ENCODE results near the gene PGC.

The PGC gene

DNA sequence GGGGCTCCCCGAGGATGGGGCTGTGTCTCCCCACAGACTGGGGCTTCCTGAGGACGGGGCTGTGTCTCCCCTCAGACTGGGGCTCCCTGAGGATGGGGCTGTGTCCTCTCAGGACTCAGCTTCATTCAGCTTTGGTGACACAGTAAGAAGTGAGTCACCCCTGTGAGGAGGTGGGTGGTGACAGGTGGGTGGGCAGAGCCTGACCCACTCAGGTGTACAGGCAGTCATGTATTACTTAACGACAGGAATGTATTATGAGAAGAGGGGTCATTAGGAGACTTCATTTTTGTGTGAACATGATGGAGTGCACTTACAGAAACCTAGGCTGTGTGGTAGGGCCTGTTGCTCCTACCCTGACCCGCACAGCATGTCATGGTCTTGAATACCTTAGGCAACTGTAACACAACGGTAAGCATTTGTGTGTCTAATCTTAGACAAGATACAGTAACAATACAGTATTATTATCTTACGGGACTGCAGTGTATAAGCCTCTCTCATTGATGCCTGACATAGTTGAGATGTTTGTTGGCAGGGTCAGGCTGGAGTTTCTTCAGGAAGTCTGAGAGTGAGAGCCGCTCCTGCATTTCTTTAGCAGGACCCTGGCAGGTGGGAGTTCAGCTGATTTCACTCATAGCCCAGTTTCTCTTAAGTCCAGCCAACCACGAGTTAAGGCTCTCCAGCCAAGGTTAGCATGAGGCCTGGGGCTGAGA, 10.9 kb upstream of the PGC start:
- Histone ChIP-seq H3K9me3 (ENCODE audit: insufficient read depth, low read depth, low read length) (no peaks in the 10 kb centered on the region), H3K4me1 (ENCODE audit: insufficient read depth, low read length) (peaks cover 2% of the 10 kb centered on the region; the same call in 1 of the 2 replicates), H3K27me3 (ENCODE audit: insufficient read depth, low read length) (no peaks in the 10 kb centered on the region; the same call in 1 of the 2 replicates), H3K9ac (ENCODE audit: low read depth, low read length) (no peak overlapping the region), H3K27ac (ENCODE audit: low read length) (no peak overlapping the region), H3K4me3 (ENCODE audit: low read length) (no peak overlapping the region), H3K36me3 (ENCODE audit: insufficient read depth, low read depth, low read length) (no peaks in the 10 kb centered on the region)

DNA sequence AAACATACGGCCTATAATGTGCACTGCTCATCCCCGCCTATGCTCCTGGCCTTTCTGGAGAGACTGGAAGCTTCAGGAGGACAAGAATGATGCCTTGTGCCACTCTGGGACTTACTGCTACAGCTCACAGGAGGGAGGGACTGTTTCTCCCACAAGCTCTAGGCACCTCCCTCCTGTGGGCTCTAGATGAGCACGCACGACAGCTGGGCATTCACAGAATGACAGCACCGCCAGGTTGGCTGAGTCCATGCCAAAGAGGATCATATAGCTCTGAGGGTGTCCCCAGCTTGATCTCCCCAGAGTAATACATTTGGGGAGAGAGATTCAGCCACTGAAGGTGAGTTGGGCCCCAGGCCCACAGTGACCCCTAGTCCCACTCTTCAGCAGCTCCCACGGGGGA, 10.1 kb upstream of the PGC start:
- no peak overlapping the region for H3K4me3 ChIP-seq (ENCODE audit: low read length)
- H3K9me3 ChIP-seq (ENCODE audit: insufficient read depth, low read depth, low read length) = no peaks in the 10 kb centered on the region
- H3K9ac ChIP-seq (ENCODE audit: low read depth, low read length) = no peak overlapping the region
- H3K36me3 ChIP-seq (ENCODE audit: insufficient read depth, low read depth, low read length) = no peaks in the 10 kb centered on the region
- H3K27me3 ChIP-seq (ENCODE audit: insufficient read depth, low read length) = no peaks in the 10 kb centered on the region; the same call in 1 of the 2 replicates
- H3K27ac ChIP-seq (ENCODE audit: low read length) = no peak overlapping the region
- peaks cover 2% of the 10 kb centered on the region; the same call in 1 of the 2 replicates for H3K4me1 ChIP-seq (ENCODE audit: insufficient read depth, low read length)

GRCh38 chr6:41756354-41756753, 9.2 kb upstream of the PGC start:
- H3K4me3 ChIP-seq (ENCODE audit: low read length) = no peak overlapping the region
- no peaks in the 10 kb centered on the region for H3K9me3 ChIP-seq (ENCODE audit: insufficient read depth, low read depth, low read length)
- H3K27ac ChIP-seq (ENCODE audit: low read length) = no peak overlapping the region
- no peaks in the 10 kb centered on the region for H3K36me3 ChIP-seq (ENCODE audit: insufficient read depth, low read depth, low read length)
- no peak overlapping the region for H3K9ac ChIP-seq (ENCODE audit: low read depth, low read length)
- no peaks in the 10 kb centered on the region; the same call in 1 of the 2 replicates for H3K27me3 ChIP-seq (ENCODE audit: insufficient read depth, low read length)
- peaks cover 2% of the 10 kb centered on the region; the same call in 1 of the 2 replicates for H3K4me1 ChIP-seq (ENCODE audit: insufficient read depth, low read length)

- Histone ChIP-seq H3K27me3 (ENCODE audit: insufficient read depth, low read length) (no peaks in the 10 kb centered on the region; the same call in 1 of the 2 replicates), H3K4me1 (ENCODE audit: insufficient read depth, low read length) (peaks cover 2% of the 10 kb centered on the region; the same call in 1 of the 2 replicates), H3K9me3 (ENCODE audit: insufficient read depth, low read depth, low read length) (no peaks in the 10 kb centered on the region), H3K9ac (ENCODE audit: low read depth, low read length) (no peak overlapping the region), H3K27ac (ENCODE audit: low read length) (no peak overlapping the region), H3K36me3 (ENCODE audit: insufficient read depth, low read depth, low read length) (no peaks in the 10 kb centered on the region), H3K4me3 (ENCODE audit: low read length) (no peak overlapping the region)
Measured at GRCh38 chr6:41755895-41756294, 8.7 kb upstream of the PGC start.

DNA sequence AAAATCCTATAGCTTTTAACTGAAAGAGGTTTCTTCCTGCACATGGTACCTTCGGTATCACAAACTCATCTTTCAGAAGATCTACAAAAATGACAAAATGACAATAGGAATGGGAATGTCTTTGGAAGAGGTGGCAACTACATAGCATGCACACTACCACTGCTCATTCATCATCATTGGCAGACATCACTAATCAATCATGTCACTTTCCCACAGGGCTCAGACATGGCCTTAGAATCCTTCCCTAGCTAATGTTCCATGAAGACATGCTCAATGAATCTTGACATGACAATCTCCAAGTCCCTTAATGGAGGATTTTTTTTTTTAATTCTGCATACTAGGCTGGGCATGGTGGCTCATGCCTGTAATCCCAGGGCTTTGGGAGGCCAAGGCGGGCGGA, 3.2 kb upstream of the PGC start:
- Histone ChIP-seq H3K27ac (ENCODE audit: low read length) (no peak overlapping the region), H3K9ac (ENCODE audit: low read depth, low read length) (no peak overlapping the region), H3K4me3 (ENCODE audit: low read length) (no peak overlapping the region), H3K27me3 (ENCODE audit: insufficient read depth, low read length) (no peaks in the 10 kb centered on the region), H3K4me1 (ENCODE audit: insufficient read depth, low read length) (no peaks in the 10 kb centered on the region), H3K36me3 (ENCODE audit: insufficient read depth, low read depth, low read length) (no peaks in the 10 kb centered on the region), H3K9me3 (ENCODE audit: insufficient read depth, low read depth, low read length) (no peaks in the 10 kb centered on the region)

GRCh38 chr6:41748542-41748941, 1.3 kb upstream of the PGC start:
- H3K9ac ChIP-seq (ENCODE audit: low read depth, low read length) = no peak overlapping the region
- H3K4me3 ChIP-seq (ENCODE audit: low read length) = no peak overlapping the region
- no peak overlapping the region for H3K27ac ChIP-seq (ENCODE audit: low read length)

DNA sequence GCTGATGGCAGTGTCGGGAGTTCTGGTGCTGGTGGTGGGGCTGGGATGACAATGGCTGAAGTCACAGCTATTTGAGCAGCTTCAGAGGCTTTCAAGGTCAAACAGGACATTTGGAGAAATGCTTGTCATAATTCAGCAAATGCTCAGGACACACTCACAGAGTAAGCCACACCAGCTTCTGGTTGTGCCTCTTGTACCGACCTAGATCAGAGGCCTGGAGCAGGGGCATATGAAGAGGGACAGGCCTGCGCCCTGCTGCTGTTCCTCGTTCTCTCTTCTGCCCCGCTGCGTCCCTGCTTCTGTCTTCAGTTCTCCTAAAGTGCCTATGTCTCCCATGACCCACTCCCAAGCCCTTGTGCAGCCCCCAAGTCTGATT, 893 bp upstream of the PGC start:
- Histone ChIP-seq H3K36me3 (ENCODE audit: insufficient read depth, low read depth, low read length) (no peaks in the 10 kb centered on the region), H3K27me3 (ENCODE audit: insufficient read depth, low read length) (no peaks in the 10 kb centered on the region), H3K9ac (ENCODE audit: low read depth, low read length) (no peak overlapping the region), H3K27ac (ENCODE audit: low read length) (no peak overlapping the region), H3K4me3 (ENCODE audit: low read length) (no peak overlapping the region), H3K4me1 (ENCODE audit: insufficient read depth, low read length) (no peaks in the 10 kb centered on the region), H3K9me3 (ENCODE audit: insufficient read depth, low read depth, low read length) (no peaks in the 10 kb centered on the region)

More at GRCh38 chr6:41748542-41748941, 1.3 kb upstream of the PGC start:
- H3K36me3 ChIP-seq (ENCODE audit: insufficient read depth, low read depth, low read length) = no peaks in the 10 kb centered on the region
- no peaks in the 10 kb centered on the region for H3K27me3 ChIP-seq (ENCODE audit: insufficient read depth, low read length)
- H3K9me3 ChIP-seq (ENCODE audit: insufficient read depth, low read depth, low read length) = no peaks in the 10 kb centered on the region
- no peaks in the 10 kb centered on the region for H3K4me1 ChIP-seq (ENCODE audit: insufficient read depth, low read length)

DNA sequence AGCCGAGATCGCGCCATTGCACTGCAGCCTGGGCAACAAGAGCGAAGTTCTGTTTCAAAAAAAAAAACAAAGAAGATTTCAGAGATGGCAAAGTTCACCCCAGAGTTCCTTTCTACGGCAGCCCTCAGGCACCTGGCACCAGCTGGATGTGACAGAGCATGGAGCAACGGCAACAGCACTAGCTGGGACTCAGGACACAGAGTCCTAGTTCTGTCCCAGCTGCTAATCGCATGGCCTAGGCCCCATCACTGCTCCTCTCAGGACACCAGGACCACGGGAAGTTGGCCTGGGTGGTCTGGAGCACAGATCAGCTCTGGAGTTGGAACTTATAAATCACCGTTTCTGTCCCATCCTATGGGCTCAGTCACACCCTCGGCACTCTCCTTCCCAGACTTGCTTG, 1.1 kb downstream of the PGC start:
- Histone ChIP-seq H3K9me3 (ENCODE audit: insufficient read depth, low read depth, low read length) (no peaks in the 10 kb centered on the region), H3K4me1 (ENCODE audit: insufficient read depth, low read length) (no peaks in the 10 kb centered on the region), H3K36me3 (ENCODE audit: insufficient read depth, low read depth, low read length) (no peaks in the 10 kb centered on the region), H3K27me3 (ENCODE audit: insufficient read depth, low read length) (no peaks in the 10 kb centered on the region), H3K4me3 (ENCODE audit: low read length) (no peak overlapping the region), H3K9ac (ENCODE audit: low read depth, low read length) (no peak overlapping the region), H3K27ac (ENCODE audit: low read length) (no peak overlapping the region)

- Histone ChIP-seq H3K27ac (ENCODE audit: low read length) (no peak overlapping the region), H3K27me3 (ENCODE audit: insufficient read depth, low read length) (no peaks in the 10 kb centered on the region), H3K9me3 (ENCODE audit: insufficient read depth, low read depth, low read length) (no peaks in the 10 kb centered on the region), H3K36me3 (ENCODE audit: insufficient read depth, low read depth, low read length) (no peaks in the 10 kb centered on the region), H3K4me1 (ENCODE audit: insufficient read depth, low read length) (no peaks in the 10 kb centered on the region), H3K9ac (ENCODE audit: low read depth, low read length) (no peak overlapping the region), H3K4me3 (ENCODE audit: low read length) (no peak overlapping the region)
Measured at GRCh38 chr6:41744236-41744787, 2.9 kb downstream of the PGC start.

DNA sequence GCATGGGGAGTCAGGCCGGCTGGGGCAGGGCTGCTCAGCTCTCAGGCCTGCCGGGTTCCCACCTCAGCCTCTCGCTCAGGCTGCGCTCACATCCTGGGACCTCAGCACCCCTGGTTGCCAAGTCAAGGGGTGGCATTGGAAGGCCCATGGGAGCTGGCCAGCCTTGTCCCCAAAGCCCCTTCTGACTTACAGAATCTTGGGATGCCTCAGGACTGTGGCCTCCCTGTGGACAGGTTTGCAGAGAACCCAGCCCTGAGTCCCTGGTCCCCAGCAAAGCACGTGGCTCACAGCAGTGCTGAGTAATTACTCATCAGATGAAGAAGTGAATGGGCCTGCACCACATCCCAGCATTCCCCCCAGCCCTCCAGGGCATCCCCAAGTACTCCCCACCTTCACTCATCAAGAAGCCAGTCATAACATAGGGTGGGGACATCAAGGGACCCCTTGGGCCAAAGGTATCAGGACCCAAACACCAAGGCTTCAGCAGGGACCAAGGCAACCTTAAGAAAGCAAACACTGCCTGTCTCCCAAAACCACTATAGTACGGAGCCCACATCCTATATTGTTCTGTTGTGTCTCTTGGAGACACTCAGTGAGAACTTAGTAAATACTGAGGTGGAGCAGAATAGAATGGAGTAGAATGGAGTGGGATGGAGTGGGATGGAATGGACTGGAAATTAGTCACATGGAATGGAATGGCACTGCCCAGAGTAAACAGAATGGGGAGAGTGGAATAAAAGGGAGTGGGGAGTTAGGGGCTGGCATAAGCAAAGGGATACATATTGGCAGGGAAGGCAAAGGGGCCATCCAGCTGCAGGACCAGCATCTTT, 3.6 kb downstream of the PGC start:
- no peaks in the 10 kb centered on the region for H3K9me3 ChIP-seq (ENCODE audit: insufficient read depth, low read depth, low read length)
- H3K27ac ChIP-seq (ENCODE audit: low read length) = no peak overlapping the region
- no peak overlapping the region for H3K9ac ChIP-seq (ENCODE audit: low read depth, low read length)
- H3K27me3 ChIP-seq (ENCODE audit: insufficient read depth, low read length) = no peaks in the 10 kb centered on the region
- no peaks in the 10 kb centered on the region for H3K4me1 ChIP-seq (ENCODE audit: insufficient read depth, low read length)
- no peak overlapping the region for H3K4me3 ChIP-seq (ENCODE audit: low read length)
- no peaks in the 10 kb centered on the region for H3K36me3 ChIP-seq (ENCODE audit: insufficient read depth, low read depth, low read length)

- Histone ChIP-seq H3K27ac (ENCODE audit: low read length) (no peak overlapping the region), H3K4me1 (ENCODE audit: insufficient read depth, low read length) (no peaks in the 10 kb centered on the region), H3K36me3 (ENCODE audit: insufficient read depth, low read depth, low read length) (no peaks in the 10 kb centered on the region), H3K9me3 (ENCODE audit: insufficient read depth, low read depth, low read length) (no peaks in the 10 kb centered on the region), H3K27me3 (ENCODE audit: insufficient read depth, low read length) (no peaks in the 10 kb centered on the region), H3K9ac (ENCODE audit: low read depth, low read length) (no peak overlapping the region), H3K4me3 (ENCODE audit: low read length) (no peak overlapping the region)
Measured at GRCh38 chr6:41741625-41742490, 5.3 kb downstream of the PGC start.
